Prostate gland (tissue), 2 donors: ENCODE results near the gene OR2H2.

Source experiments
- CTCF ChIP-seq, 4 experiments: fragments of 200-600 bp in 2 of 4; fragments of 450-650 bp in 2 of 4; sonication (generic) in 2 of 4; IDR thresholded peaks; 1 replicate in 3 of 4; 2 replicates in 1 of 4; pipeline ENCODE4 v1.5.1; 2016 to 2019; ENCODE audit warnings: antibody characterized with exemption in 4 of 4, mild to moderate bottlenecking in 2 of 4, moderate library complexity in 2 of 4
- POLR2A ChIP-seq: fragments of 450-650 bp; IDR thresholded peaks from one replicate; pipeline ENCODE4 v1.6.1; 2016; ENCODE audit warnings: antibody characterized with exemption, mild to moderate bottlenecking
- POLR2AphosphoS5 ChIP-seq: sonication (generic); formaldehyde crosslinking; IDR thresholded peaks from one replicate; pipeline ENCODE4 v1.6.1; 2017; ENCODE audit warnings: antibody characterized with exemption

GRCh38 chr6:29584821-29585220 lies at the start of gene OR2H2:
- TF ChIP-seq CTCF (IDR thresholded peaks at IDR 0.05) = no peak
- TF ChIP-seq POLR2AphosphoS5 = no peak
- no peak for TF ChIP-seq POLR2A
